Gastrocnemius medialis (tissue), 4 donors: ENCODE measurements around the gene PID1.

Source experiments
- POLR2A ChIP-seq, 2 donors: fragments of 450-650 bp; IDR thresholded peaks; one replicate each; pipeline ENCODE4 v1.6.1; 2017; ENCODE audit warnings: antibody characterized with exemption in 2 of 2, mild to moderate bottlenecking in 2 of 2, moderate library complexity in 2 of 2
- TF ChIP-seq, protein P1 (sequence below), 5 experiments: fragments of 450-650 bp in 3 of 5; fragments of 200-600 bp in 2 of 5; sonication (generic) in 2 of 5; IDR thresholded peaks in 4 of 5; conservative IDR thresholded peaks in 1 of 5; 1 replicate in 4 of 5; 2 replicates in 1 of 5; pipeline ENCODE4 v1.5.1; 2016 to 2019; ENCODE audit warnings: antibody characterized with exemption in 5 of 5, mild to moderate bottlenecking in 3 of 5, moderate library complexity in 3 of 5

DNA sequence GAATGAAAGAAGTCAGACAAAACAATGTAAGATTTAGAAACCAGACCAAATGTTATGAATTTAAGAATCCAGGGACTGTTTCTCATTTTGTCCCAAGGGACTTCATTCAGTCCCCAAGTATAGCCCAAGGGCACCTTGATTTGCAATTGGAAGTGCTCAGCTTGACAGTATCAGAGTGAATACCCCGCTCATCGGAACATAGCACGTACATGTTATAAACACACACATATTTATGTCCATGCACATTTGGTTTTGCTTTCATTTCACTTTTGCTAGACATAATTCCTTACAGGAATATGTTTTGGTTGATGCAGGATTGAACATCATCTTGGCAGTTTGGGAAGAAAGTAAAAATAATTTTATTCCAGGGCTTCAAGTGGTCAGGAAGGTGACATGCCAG, 100.2 kb downstream of the PID1 start:
- TF ChIP-seq, protein P1, sequence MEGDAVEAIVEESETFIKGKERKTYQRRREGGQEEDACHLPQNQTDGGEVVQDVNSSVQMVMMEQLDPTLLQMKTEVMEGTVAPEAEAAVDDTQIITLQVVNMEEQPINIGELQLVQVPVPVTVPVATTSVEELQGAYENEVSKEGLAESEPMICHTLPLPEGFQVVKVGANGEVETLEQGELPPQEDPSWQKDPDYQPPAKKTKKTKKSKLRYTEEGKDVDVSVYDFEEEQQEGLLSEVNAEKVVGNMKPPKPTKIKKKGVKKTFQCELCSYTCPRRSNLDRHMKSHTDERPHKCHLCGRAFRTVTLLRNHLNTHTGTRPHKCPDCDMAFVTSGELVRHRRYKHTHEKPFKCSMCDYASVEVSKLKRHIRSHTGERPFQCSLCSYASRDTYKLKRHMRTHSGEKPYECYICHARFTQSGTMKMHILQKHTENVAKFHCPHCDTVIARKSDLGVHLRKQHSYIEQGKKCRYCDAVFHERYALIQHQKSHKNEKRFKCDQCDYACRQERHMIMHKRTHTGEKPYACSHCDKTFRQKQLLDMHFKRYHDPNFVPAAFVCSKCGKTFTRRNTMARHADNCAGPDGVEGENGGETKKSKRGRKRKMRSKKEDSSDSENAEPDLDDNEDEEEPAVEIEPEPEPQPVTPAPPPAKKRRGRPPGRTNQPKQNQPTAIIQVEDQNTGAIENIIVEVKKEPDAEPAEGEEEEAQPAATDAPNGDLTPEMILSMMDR (IDR thresholded peaks at IDR 0.05 in 4 of 5, conservative IDR thresholded peaks at IDR 0.05 in 1 of 5): no peak
- no peak for TF ChIP-seq POLR2A (IDR thresholded peaks at IDR 0.05)
